Hepatocyte (in vitro differentiated cells): ENCODE measurements around the gene COX7B2. TPM values are rescaled to one million over a fixed set of nuclear protein-coding genes. Genes with fewer than 3 reads are reported as not detected.

Experiments used
- DNase-seq: peaks from one replicate; pipeline ENCODE4 v3.0.0-alpha.2; 2016; ENCODE audit warnings: low spot score
- H2AFZ ChIP-seq: fragments of 200-600 bp; sonication (generic); 2 replicates; pipeline ENCODE4 v1.6.0; 2016; ENCODE audit warnings: antibody characterized with exemption, mild to moderate bottlenecking
- H3K27ac ChIP-seq: fragments of 200-600 bp; sonication (generic); 2 replicates; pipeline ENCODE4 v1.5.1; 2016; ENCODE audit warnings: mild to moderate bottlenecking
- H3K27me3 ChIP-seq: fragments of 200-600 bp; sonication (generic); 2 replicates; pipeline ENCODE4 v1.6.1; 2016
- H3K36me3 ChIP-seq: fragments of 200-600 bp; sonication (generic); replicated peaks from 2 replicates; pipeline ENCODE4 v1.5.1; 2016; ENCODE audit warnings: low read depth; ENCODE audit not compliant: insufficient read depth
- H3K4me1 ChIP-seq: fragments of 200-600 bp; sonication (generic); 2 replicates; pipeline ENCODE4 v1.5.1; 2016; ENCODE audit warnings: mild to moderate bottlenecking, moderate library complexity; ENCODE audit not compliant: insufficient read depth
- H3K4me2 ChIP-seq: fragments of 200-600 bp; sonication (generic); 2 replicates; pipeline ENCODE4 v1.6.0; 2016
- H3K4me3 ChIP-seq: fragments of 200-600 bp; sonication (generic); 2 replicates; pipeline ENCODE4 v1.5.1; 2016; ENCODE audit warnings: mild to moderate bottlenecking
- H3K79me2 ChIP-seq: fragments of 200-600 bp; sonication (generic); 2 replicates; pipeline ENCODE4 v1.6.0; 2017; ENCODE audit warnings: mild to moderate bottlenecking
- H3K9me2 ChIP-seq: fragments of 200-600 bp; sonication (generic); replicated peaks from 2 replicates; pipeline ENCODE4 v1.6.0; 2017; ENCODE audit warnings: mild to moderate bottlenecking; ENCODE audit not compliant: insufficient read depth
- H3K9me3 ChIP-seq: fragments of 200-600 bp; sonication (generic); 2 replicates; pipeline ENCODE4 v1.5.1; 2016; ENCODE audit warnings: low read depth, mild to moderate bottlenecking
- H4K20me1 ChIP-seq: fragments of 200-600 bp; sonication (generic); 2 replicates; pipeline ENCODE4 v1.6.0; 2016; ENCODE audit warnings: mild to moderate bottlenecking; ENCODE audit not compliant: insufficient read depth, poor library complexity, severe bottlenecking
- EZH2 ChIP-seq: fragments of 200-600 bp; sonication (generic); IDR thresholded peaks from 2 replicates; pipeline ENCODE4 v1.6.1; 2016; ENCODE audit warnings: antibody characterized with exemption, mild to moderate bottlenecking, borderline replicate concordance
- EZH2phosphoT487 ChIP-seq: fragments of 200-600 bp; sonication (generic); IDR thresholded peaks from one replicate; pipeline ENCODE4 v1.6.1; 2018; ENCODE audit warnings: antibody characterized with exemption, mild to moderate bottlenecking, low read depth, moderate library complexity; ENCODE audit not compliant: unreplicated experiment, severe bottlenecking
- WGBS: methylation state at CpG from one replicate; pipeline ENCODE4 v1.1.6; 2016; ENCODE audit warnings: low lambda C conversion rate; ENCODE audit errors: missing lambda C conversion rate; 5-methylcytosine and 5-hydroxymethylcytosine counted together
- polyA plus RNA-seq: library from polyadenylated mRNA; unstranded; fragments of >200 nt; fragmentation: Nextera tagmentation; extraction: Ambion mirVana; gene quantifications from 2 replicates; pipeline ENCODE4 v1.2.1, GENCODE V29; 2016
- total RNA-seq: library from RNA; depleted of rRNA; stranded (reverse); fragments of >200 nt; gene quantifications from 2 replicates; pipeline ENCODE4 v1.2.3, GENCODE V29; 2014
- TF ChIP-seq, protein P1 (sequence below): fragments of 200-600 bp; sonication (generic); IDR thresholded peaks from 2 replicates; pipeline ENCODE4 v1.5.1; 2016; ENCODE audit warnings: antibody characterized with exemption, mild to moderate bottlenecking; ENCODE audit not compliant: poor library complexity

Gene COX7B2
- total and polyA plus RNA-seq, 2 experiments from 2014 or later, result not detected

DNA sequence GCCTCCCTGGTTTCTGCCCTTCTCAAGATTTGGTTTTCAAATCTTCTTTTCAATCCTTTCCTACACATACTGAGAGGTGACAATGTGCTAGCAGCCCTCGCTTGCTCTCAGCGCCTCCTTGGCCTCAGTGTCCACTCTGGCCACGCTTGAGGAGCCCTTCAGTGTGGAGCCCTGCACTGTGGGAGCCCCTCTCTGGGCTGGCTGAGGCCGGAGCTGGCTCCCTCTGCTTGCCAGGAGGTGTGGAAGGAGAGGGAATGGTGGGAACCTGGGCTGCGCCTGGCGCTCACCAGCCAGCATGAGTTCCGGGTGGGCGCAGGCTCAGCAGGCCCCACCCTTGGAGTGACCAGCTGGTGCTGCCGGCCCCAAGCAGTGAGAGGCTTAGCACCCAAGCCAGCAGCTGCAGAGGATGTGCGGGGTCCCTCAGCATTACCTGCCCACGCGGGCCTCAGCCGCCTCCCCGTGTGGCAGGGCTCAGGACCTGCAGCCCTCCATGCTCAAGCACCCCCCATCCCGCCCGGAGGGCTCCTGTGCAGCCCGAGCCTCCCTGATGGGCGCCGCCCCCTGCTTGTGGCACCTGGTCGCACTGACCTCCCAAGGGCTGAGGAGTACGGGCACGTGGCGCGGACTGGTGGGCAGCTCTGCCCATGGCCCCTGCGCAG lies 127.5 kb downstream of the COX7B2 start:
- DNase-seq, result no peak
- TF ChIP-seq, protein P1, sequence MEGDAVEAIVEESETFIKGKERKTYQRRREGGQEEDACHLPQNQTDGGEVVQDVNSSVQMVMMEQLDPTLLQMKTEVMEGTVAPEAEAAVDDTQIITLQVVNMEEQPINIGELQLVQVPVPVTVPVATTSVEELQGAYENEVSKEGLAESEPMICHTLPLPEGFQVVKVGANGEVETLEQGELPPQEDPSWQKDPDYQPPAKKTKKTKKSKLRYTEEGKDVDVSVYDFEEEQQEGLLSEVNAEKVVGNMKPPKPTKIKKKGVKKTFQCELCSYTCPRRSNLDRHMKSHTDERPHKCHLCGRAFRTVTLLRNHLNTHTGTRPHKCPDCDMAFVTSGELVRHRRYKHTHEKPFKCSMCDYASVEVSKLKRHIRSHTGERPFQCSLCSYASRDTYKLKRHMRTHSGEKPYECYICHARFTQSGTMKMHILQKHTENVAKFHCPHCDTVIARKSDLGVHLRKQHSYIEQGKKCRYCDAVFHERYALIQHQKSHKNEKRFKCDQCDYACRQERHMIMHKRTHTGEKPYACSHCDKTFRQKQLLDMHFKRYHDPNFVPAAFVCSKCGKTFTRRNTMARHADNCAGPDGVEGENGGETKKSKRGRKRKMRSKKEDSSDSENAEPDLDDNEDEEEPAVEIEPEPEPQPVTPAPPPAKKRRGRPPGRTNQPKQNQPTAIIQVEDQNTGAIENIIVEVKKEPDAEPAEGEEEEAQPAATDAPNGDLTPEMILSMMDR, result no peak
- TF ChIP-seq EZH2, result no peak
- TF ChIP-seq EZH2phosphoT487, result no peak
- Histone ChIP-seq H2AFZ (no peak overlapping the region), H3K79me2 (no peaks in the 10 kb centered on the region), H3K4me1 (no peaks in the 10 kb centered on the region), H4K20me1 (no peaks in the 10 kb centered on the region), H3K9me2 (no peaks in the 10 kb centered on the region), H3K4me2 (no peak overlapping the region), H3K9me3 (no peaks in the 10 kb centered on the region), H3K36me3 (no peaks in the 10 kb centered on the region), H3K27ac (no peak overlapping the region), H3K4me3 (no peak overlapping the region), H3K27me3 (no peaks in the 10 kb centered on the region)
- 97% methylated on average over 25 of the region's 25 CpGs for WGBS

DNA sequence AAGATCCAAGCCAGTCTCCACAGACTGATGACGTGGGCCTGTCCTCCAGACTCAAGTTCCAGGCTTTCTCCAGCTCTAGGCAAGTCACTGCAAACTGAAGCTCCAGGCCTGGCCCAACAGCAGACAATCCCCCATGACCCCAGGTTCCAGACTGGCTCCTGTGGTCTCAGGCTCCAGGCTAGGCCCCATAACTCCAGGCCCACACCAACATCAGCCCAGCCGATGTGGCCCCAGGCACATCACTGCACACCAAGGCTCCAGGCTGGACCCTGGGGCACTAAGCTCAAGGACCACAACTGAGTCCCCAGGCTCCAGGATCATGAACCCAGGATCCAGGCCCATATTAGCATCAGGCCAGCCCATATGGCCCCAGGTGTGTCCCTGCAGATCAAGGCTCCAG lies 143.6 kb downstream of the COX7B2 start:
- Histone ChIP-seq H2AFZ (no peak overlapping the region), H3K4me1 (no peaks in the 10 kb centered on the region), H3K36me3 (no peaks in the 10 kb centered on the region), H3K79me2 (no peaks in the 10 kb centered on the region), H4K20me1 (no peaks in the 10 kb centered on the region), H3K27me3 (no peaks in the 10 kb centered on the region), H3K4me2 (no peak overlapping the region), H3K9me3 (no peaks in the 10 kb centered on the region), H3K4me3 (no peak overlapping the region), H3K9me2 (no peaks in the 10 kb centered on the region), H3K27ac (no peak overlapping the region)
- TF ChIP-seq EZH2phosphoT487 (no peak), EZH2 (no peak)
- TF ChIP-seq, protein P1, result no peak
- DNase-seq, result no peak
- WGBS, result 93% methylated on average over 2 of the region's 2 CpGs

DNA sequence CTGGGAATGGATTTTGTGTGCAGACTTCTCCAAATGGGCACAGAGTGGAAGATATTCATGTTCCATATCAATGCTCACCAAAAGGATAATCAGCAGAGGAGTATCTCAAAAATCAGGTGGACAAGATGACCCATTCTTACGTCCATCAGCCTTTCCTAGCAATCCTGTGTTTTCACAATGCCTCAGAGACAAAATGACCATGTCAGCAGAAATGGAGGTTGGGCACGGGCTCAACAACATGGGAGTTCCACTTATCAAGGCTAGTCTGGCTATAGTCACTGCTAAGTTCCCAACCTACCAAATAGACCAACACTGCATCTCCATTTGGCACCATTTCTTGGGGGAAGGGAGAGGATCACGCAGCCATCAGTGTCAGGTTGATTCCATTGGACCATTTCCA lies 179.0 kb downstream of the COX7B2 start:
- Histone ChIP-seq H3K27me3 (no peaks in the 10 kb centered on the region), H3K27ac (no peak overlapping the region), H3K36me3 (no peaks in the 10 kb centered on the region), H3K9me3 (no peaks in the 10 kb centered on the region), H2AFZ (no peak overlapping the region), H4K20me1 (no peaks in the 10 kb centered on the region), H3K4me1 (no peaks in the 10 kb centered on the region), H3K79me2 (no peaks in the 10 kb centered on the region), H3K4me2 (no peak overlapping the region), H3K4me3 (no peak overlapping the region), H3K9me2 (no peaks in the 10 kb centered on the region)
- 66% methylated on average over 3 of the region's 3 CpGs for WGBS
- DNase-seq, result no peak
- TF ChIP-seq, protein P1, result no peak
- TF ChIP-seq EZH2phosphoT487 (no peak), EZH2 (no peak)
